Posterior vena cava (tissue), 2 donors: ENCODE measurements around the gene MYBL2. TPM values are rescaled to one million over a fixed set of nuclear protein-coding genes. Genes with fewer than 3 reads are reported as not detected.
"Not testable (repeated sequence)": the region's sequence is repeated elsewhere in the genome, so short reads cannot be mapped to it uniquely, and the experiment has no call there.

Experiments
- DNase-seq: peaks from one replicate; pipeline ENCODE4 v3.0.0-alpha.2; 2020; ENCODE audit warnings: low spot score
- intact Hi-C, 2 donors: fragments of 100-400 bp; cut with DNase I; formaldehyde crosslinking; loops; one replicate each; pipeline versions ENCODE4 v1.14.1 to v1.14.2; 2022 to 2023
- total RNA-seq, 2 donors: library from RNA; stranded (reverse); fragmentation: NEBNext Ultra II Directional; extraction: Animal tissue kit (Norgen Biotek cat#: 25700); gene quantifications; one replicate each; pipeline ENCODE4 v1.2.1, GENCODE V29; 2021
- donor health status: DM: yes; HTN: yes; CAD: no.
- donor health status: DM: yes; HTN: yes; CAD: no.

The MYBL2 gene
- total RNA-seq, 2 donors from 2014 or later = 0.24 to 0.60 TPM

DNA sequence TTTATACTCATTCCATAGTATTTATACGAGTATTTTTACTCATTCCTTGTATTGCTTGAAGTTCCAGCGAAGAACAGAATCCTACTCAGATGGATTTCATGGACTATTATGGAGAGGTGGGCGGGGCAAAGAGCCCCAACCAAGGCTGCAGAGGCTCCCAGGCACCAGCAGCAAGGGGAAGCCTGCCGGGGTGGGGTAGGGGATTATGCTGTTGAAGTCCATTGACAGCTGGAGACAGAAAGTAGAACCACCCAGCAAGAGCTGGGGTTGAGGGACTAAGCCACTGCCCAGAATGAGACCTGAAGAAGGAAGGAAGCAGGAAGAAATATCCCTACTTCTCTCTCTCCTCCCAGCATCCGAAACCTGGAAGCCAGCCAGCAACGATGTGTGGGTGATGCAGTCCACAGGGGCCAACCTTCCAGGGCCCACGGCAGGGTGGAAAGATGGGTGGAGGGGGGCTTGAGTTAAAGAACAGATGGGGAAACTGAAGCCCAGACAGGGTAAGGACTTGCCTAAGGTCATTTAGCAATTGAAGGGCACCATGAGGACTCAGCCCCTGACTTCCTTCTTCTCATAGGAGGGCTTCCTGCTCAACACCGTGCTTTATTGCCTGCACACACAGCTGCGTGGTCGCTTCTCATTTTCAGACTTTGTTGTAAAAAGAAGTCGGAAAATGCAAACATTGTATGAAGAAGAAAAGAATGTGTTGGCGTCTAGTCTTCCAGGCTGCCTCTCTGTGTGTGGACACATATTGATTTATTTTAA, 78.2 kb downstream of the MYBL2 start:
- DNase-seq = no peak
- intact Hi-C loops = loop anchor here in 1 of 2 donors (5.0 kb wide), 1 partner anchor 332 kb away; no protein-coding TSS in a partner anchor

- intact Hi-C loops = loop anchor here in 1 of 2 donors (5.0 kb wide), 1 partner anchor 331 kb away; no protein-coding TSS in a partner anchor
- no peak for DNase-seq
Observed at GRCh38 chr20:43746344-43747137, 79.6 kb downstream of the MYBL2 start.

GRCh38 chr20:43748274-43748673, 81.4 kb downstream of the MYBL2 start:
- no peak for DNase-seq
- intact Hi-C loops = loop anchor here in 1 of 2 donors (5.0 kb wide), 1 partner anchor 329 kb away; no protein-coding TSS in a partner anchor

- intact Hi-C loops = loop anchor here (1.0 to 5.0 kb wide), 2 partner anchors 327 to 331 kb away; no protein-coding TSS in a partner anchor
Observed at GRCh38 chr20:43749734-43750294, 82.9 kb downstream of the MYBL2 start.

DNA sequence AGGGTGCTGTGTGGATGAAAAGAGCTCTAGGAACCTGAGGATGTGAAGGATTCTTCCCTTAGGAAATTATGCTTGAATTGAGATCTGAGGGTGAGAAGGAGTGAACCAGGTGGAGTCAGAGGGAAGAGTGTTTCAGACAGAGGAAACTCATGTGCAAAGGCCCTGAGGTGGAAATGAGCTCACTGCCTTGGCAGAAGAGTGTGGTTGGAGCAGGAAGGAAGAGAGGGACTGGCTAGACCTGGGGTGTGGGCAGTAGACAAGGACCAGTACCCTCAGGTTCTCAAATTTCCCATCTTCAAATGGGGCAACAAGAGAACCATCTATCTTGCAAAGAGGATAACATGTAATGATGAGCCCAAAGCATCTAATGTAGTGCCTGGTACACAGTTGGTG, 83.9 kb downstream of the MYBL2 start:
- intact Hi-C loops = no loop called here

More at GRCh38 chr20:43749734-43750294, 82.9 kb downstream of the MYBL2 start:
- peak; percentile 95 for DNase-seq

GRCh38 chr20:43751167-43752050, 84.5 kb downstream of the MYBL2 start:
- intact Hi-C loops = no loop called here
- DNase-seq = no peak

More for the DNA sequence above, 83.9 kb downstream of the MYBL2 start:
- DNase-seq = no peak

DNA sequence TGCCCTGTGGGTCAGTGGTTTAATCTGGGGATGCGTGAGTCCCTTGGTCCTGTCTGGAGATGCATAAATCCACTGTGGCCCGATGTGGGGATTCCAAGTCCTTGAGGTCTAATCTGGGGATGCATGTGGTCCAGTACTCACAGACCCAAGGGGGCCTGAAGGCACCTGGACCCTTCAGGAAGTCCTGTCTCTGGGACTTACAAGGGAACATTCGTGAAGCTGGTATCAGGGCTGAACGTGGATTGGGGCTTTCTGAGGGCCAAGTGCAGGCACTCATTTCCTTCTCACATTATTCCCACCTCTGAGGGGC, 85.1 kb downstream of the MYBL2 start:
- intact Hi-C loops = no loop called here

GRCh38 chr20:43752561-43753301, 85.8 kb downstream of the MYBL2 start:
- DNase-seq = no peak
- intact Hi-C loops = no loop called here

More for the DNA sequence above, 85.1 kb downstream of the MYBL2 start:
- DNase-seq = no peak

DNA sequence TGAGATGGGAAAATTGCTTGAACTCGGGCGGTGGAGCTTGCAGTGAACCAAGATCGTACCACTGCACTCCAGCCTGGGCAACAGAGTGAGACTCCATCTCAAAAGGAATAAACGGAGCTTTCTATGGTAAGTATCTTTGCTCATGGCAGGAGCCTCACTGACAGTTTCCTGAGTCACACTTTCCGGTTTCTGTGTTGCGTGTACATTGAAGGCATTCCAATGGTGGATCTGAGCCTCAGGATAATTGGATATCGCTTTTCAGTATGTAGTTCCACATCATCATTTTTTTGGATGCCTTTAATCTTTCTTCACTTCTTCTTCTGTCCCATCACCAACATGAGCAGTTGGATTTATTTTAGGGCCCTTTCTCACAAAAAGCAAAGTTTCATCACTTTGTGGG, 88.5 kb downstream of the MYBL2 start:
- no peak for DNase-seq
- intact Hi-C loops = no loop called here

- intact Hi-C loops = no loop called here
- DNase-seq = no peak
Observed at GRCh38 chr20:43755851-43756250, 88.9 kb downstream of the MYBL2 start.

- intact Hi-C loops, DNase-seq: not testable (repeated sequence)
Observed at GRCh38 chr20:43757888-43758287, 91.0 kb downstream of the MYBL2 start.

DNA sequence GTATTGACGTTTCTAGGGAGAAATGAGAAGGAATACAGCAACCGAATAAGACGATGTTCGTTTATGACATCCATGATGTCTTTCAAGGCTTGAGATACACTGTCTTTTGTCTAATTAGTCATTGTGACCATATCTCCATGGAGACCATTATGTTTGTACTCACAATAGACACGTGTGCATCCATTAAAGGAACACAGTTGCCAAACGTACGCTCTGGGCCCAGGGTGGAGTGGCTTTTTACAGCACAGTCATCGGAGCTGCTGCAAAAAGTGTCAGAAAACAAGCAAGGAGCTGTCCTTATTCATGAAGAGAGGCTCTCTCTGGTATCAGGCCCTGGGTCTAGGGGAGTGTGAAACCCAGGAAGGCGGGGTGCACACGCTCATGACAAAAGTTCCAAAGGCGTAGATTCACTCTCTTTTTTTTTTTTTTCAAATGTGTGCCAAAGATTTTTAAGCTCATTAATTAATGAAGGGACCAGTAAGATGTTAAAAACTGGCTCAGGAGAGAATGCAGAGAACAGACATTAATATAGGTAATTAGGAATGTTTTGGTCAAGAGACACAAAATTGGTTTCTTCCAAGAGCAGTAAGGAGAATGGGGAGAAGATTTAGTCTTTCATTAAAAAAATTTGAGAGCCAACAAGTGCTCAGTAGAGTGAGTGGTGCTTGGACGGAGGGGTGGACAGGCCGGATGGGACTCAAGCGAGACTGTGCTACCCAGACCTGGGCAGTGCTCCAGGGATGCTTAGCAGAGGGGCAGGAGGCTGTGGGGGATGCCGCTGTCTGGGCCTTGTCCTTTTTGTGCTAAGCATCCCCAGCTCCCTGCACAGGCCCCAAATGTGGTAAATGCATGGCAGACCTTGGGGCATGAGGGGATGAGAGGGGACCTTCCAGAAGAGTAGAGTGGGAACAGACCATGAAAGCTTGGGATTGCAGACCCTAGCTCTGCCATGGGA, 94.7 kb downstream of the MYBL2 start:
- DNase-seq = no peak
- intact Hi-C loops = no loop called here

DNA sequence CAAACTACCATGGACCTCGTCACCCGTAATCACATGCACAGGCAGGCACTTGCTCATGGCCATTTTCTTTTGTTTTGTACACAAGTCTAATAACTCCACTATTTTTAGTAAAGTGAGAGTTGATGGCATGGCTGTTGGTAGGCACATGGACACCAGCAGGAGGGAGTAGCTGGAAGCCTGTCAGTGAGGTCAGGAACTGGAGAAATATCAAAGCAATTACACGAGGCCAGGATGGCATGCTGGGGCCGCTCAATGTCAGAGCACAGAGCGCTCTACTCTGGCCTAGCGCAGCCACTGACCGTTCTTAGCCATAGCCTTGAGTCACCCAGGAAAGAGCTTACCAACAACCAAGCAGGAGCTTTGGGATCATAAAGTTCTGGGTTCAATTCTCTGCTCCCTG, 96.0 kb downstream of the MYBL2 start:
- intact Hi-C loops = no loop called here
- no peak for DNase-seq

- intact Hi-C loops = no loop called here
- DNase-seq = no peak
Observed at GRCh38 chr20:43765916-43766315, 99.0 kb downstream of the MYBL2 start.
